Activated CD8-positive, alpha-beta memory T cell treated with anti-CD3 and anti-CD28 coated beads for 36 hours (primary cell): ENCODE results near the gene CCDC178. TPM values are rescaled to one million over a fixed set of nuclear protein-coding genes. Genes with fewer than 3 reads are reported as not detected.
"Not testable (repeated sequence)": the region's sequence is repeated elsewhere in the genome, so short reads cannot be mapped to it uniquely, and the experiment has no call there.

ENCODE experiments used
- CTCF ChIA-PET: fragments of 350-600 bp; sonication (Branson Sonifier 250); formaldehyde crosslinking; loops from one replicate; lab custom pipeline; 2021; ENCODE audit warnings: antibody characterized with exemption; lab: Charles Lee
- POLR2A ChIA-PET: fragments of 350-600 bp; sonication (Branson Sonifier 250); formaldehyde crosslinking; loops from one replicate; lab custom pipeline; 2021; ENCODE audit warnings: antibody characterized with exemption; lab: Charles Lee
- total RNA-seq, 2 experiments: library from RNA; stranded (reverse); gene quantifications; one replicate each; pipeline ENCODE4 v1.2.3, GENCODE V29; 2021

The CCDC178 gene
- total RNA-seq, 2 experiments from 2014 or later = not detected

GRCh38 chr18:32952318-32952717 lies 488.2 kb downstream of the CCDC178 start:
- POLR2A ChIA-PET = not testable (repeated sequence)
- CTCF ChIA-PET = interaction anchor here (0.7 kb wide), 1 partner anchor 1260 kb away, joined by 3 read pairs; no protein-coding TSS in a partner anchor

GRCh38 chr18:32937597-32937996 lies 502.9 kb downstream of the CCDC178 start:
- CTCF ChIA-PET = no interaction called here
- POLR2A ChIA-PET = no interaction called here

DNA sequence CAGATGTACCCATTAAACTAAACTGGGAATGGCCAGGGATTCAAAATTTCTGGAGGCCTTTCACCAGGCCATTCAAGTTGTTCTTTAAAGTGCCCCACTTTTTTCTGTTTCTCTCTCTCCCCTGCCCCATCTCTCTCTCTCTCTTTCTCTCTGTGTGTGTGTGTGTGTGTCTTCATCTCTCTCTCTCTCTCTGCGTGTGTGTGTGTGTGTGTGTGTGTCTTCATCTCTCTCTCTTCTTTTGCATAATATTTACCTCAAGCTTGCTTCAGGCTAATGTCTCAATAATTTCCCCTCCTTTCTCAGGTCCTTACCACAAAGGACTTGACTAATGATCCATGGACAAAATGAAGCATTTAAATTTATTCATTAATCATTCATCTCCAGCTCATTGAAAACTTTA lies 503.5 kb downstream of the CCDC178 start:
- CTCF ChIA-PET = no interaction called here
- POLR2A ChIA-PET = no interaction called here

DNA sequence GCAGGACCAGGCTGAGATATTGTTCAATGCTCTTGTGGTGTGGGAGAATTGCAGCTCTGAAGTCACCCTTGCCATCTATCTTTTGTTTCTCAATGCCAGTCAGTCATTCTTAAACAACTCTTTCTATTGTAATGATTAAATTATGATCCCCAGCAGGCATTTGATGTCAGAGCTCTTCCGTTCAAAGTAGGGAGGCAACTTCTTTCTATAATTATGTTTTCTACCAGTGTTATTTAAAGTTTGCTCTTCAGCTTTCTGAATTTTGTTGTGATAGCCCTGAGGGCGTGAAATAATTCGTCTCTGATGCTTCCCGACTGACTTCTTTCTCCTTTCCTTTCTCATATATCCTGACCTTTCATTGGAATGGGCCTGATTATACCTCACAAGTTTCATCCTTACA lies 506.3 kb downstream of the CCDC178 start:
- POLR2A ChIA-PET = no interaction called here
- CTCF ChIA-PET = no interaction called here

GRCh38 chr18:32930695-32931301 lies 509.7 kb downstream of the CCDC178 start:
- ChIA-PET CTCF (no interaction called here), POLR2A (no interaction called here)

DNA sequence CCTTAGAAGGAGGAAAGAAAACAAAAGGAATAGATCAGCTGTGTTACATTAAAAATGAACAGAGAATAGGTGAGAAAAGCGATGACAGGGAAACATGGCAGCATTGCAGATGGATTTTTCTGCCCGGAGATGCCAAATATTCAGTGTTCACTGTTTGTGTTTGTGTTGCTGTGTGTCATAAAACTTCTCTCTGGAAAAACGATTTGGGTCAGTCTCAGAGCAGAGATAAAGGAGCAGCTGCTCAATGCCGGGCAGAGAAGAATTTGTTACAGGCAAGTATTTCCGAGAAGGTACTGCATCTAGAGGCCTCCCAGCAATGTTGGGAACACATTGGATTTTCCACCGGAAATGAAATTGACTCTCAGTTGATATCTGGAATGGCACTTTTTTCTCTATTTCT lies 511.3 kb downstream of the CCDC178 start:
- ChIA-PET CTCF (interaction anchor here (1.4 kb wide), 1 partner anchor 12 kb away, joined by 3 read pairs; no protein-coding TSS in a partner anchor), POLR2A (no interaction called here)

- POLR2A ChIA-PET = no interaction called here
- CTCF ChIA-PET = no interaction called here
Measured at GRCh38 chr18:32922951-32923430, 517.5 kb downstream of the CCDC178 start.

DNA sequence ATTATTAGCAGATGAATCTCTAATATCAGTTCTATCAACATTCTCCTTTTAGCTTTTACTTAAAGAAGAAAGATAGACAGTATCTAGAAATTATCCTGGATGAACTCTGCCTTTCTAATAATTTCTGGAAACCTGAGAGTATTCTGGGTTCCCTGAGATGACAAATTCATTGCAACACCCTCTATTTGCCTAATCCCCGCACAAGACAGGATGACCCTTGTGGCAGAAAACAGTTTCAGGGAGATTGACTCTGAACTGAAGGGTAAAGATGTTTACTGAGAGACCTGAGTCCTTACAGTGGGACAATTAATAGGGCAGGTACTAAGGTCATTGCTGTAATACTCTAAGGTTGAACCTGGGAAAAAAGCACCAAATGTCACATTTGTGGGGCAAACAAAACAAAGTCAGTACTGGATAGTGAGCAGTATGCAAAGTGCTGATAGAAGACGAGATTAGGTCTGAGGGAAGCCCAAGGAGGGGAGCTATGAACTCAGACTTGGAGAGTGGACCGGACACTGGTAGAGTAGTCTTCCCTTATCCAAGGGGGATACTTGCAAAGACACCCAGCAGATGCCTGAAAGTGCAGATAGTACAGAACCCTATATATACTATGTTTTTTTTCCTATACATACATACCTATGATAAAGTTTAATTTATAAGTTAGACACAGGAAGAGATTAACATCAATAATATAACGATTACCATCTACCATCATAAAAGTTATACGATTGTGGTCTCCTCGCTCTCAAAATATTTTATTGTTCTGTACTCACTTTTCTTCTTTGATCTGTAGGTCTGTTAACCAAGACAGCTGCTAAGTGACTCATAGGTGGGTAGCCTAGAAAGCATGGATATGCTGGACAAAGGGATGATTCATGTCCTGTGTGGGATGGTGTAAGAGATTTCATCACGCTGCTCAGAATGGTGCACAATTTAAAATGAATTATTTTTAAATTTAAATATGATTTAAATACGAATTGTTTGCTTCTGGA lies 519.4 kb downstream of the CCDC178 start:
- POLR2A ChIA-PET = no interaction called here
- CTCF ChIA-PET = no interaction called here

- CTCF ChIA-PET = no interaction called here
- POLR2A ChIA-PET = no interaction called here
Measured at GRCh38 chr18:32919799-32920198, 520.7 kb downstream of the CCDC178 start.

DNA sequence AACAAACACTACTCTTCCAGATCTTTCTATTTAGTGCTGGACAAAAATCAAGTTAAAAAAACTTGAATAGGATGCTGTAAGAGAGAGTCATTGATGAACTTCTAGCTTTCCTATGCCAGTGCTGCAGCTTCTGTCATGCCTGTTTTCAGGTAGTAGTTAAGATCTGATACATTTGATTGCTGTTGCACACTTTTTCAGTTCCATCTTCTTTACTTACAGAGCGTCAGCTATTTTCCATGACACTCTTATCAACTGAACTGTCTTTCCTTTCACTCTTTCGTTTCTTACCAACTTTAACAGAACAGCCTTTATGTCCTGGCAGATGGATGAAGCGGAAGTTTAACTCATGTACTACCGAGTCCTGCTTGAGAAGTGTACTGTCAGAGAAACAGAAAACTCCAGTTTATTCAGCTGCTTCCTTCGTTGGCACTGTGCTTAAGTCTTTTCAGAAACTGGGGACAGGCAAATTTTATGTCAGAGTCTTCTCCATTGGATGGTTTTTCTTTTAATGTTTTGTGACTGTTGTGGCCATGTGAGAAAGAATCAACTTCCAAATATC lies 521.8 kb downstream of the CCDC178 start:
- ChIA-PET POLR2A (no interaction called here), CTCF (no interaction called here)

GRCh38 chr18:32915516-32915915 lies 525.0 kb downstream of the CCDC178 start:
- CTCF ChIA-PET = no interaction called here
- POLR2A ChIA-PET = no interaction called here

DNA sequence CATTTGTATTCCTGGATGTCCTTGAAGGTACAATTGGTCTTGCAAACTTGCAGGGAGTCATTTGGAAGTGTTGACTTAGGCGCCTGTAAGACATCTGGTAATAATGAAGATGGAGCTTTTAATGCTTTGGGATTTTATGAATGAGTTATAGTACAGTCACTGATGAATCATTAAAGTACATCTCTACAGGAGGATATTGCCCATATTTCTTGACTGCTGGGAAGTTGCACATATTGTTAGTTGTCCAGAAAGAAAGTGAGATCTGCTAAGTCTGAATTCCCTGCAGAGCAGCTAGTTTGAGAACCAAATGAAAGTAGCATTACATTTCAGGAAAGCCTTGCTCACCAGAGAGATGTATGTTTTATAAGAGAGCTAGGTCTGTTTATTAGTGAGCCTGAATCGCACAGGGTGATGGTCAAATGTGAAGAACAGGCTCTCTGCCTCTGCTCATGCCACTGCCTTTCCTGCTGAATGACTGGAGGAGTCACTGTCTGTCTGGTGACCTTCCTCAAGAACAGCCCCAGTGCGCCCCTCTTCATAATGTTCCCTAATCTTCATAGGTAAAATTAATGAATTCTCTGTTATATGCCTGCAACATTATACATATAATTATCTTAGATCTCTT lies 528.7 kb downstream of the CCDC178 start:
- ChIA-PET POLR2A (no interaction called here), CTCF (no interaction called here)

DNA sequence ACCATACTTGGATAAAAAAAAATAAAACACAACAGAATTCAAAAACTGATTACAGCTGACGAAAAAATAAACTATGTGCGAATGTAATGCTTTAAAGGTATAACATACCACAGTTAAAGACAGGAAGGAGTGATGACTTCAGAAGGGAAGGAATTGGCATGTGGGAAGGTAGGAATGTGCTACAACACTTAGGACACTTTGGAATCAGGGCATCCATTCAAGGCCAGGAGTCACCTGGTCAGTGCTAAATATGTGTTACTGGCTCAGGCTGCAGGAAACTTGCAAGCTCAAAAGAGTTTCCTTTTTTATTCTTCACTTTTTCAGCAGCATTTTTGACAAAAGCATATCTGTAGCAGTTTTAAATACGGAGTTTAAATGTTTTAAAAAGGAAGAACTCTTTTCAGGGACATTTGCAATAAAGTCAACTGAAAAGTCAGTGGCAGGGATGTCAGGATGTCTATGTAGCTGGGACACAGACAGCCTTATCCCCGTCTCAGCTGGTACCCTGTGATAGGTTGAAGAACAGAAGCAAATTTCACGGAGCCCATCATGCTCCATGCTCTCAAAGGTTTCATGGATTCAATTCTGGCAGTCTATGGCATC lies 529.7 kb downstream of the CCDC178 start:
- CTCF ChIA-PET = no interaction called here
- POLR2A ChIA-PET = no interaction called here

DNA sequence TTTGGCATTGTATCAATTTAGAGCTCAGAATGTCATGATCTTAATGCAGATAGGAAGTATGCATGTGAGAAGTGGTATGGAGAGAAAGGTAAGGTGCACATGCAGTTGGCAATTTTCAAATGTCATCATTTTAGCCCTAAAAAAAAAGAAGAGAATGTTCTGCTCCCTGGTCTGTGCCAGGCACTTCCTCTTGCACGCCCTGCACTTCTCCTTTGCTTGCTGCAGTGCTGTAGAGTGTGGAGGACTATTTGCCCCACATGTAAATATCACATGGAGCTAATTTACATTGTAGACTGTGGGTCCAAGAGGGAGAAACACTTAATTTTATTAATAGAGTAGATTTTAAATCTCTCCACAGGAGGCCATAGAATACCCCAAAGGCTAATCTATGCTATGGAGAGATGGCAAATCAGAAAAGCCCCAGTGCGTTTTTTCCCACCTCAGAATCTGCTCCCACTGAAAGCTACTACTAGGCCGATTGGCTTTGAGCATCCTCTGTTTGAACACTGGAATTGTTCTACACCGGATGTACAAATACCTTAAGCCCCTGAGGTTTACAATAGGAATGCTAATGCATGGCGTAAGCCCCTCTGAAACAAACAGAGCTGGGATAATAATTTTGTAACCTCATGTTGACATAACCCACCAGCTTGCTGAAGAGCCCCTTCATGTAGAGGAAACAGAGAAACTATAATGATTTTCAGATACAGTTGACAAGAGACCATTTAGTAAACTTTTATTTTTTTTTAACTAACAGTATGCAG lies 530.5 kb downstream of the CCDC178 start:
- ChIA-PET CTCF (no interaction called here), POLR2A (no interaction called here)

GRCh38 chr18:32908424-32908805 lies 532.1 kb downstream of the CCDC178 start:
- ChIA-PET POLR2A (no interaction called here), CTCF (no interaction called here)

DNA sequence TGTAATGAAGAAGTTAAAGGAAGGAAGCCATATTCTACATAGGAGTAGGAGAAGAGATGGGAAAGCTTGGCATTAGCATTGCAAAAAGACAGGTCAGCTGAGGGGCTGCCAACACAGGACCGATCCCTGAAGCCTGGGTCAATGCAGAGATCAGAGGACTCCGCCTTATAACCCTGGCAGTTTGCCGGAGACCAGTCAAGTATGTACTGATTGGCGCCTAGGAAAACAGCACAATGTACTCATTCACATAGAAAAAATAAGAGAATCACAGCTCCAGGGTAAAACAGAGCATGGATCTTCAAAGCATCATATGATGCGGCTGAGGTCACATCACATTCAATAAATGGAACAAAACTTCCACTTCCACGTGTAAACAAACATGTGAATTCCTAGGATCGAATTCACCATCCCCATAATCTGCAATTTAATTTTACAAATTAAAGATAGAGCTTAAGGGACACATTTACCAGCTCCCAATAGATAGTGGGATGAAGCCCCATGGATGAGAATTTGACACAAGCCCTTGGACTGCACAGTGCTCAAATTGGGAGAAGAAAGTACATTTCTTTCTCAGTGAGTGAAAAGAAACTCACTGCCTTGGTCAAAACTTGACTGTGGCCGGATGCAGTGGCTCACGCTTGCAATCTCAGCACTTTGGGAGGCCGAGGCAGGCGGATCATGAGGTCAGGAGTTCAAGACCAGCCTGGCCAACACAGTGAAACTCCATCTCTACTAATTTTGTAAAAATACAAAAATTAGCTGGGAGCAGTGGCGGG lies 532.7 kb downstream of the CCDC178 start:
- CTCF ChIA-PET = no interaction called here

GRCh38 chr18:32907311-32907585 lies 533.3 kb downstream of the CCDC178 start:
- ChIA-PET CTCF (no interaction called here), POLR2A (no interaction called here)

More for the DNA sequence above, 532.7 kb downstream of the CCDC178 start:
- POLR2A ChIA-PET = no interaction called here
